RPMI8226 (cell line): ENCODE data around the gene TMED1.

Experiments used
- DNase-seq: peaks from one replicate; pipeline ENCODE4 v3.0.0-alpha.2; 2015

The TMED1 gene

GRCh38 chr19:10808937-10809649 lies 26.9 kb downstream of the TMED1 start:
- no peak for DNase-seq

GRCh38 chr19:10805758-10806247 lies 30.2 kb downstream of the TMED1 start:
- DNase-seq: no peak

GRCh38 chr19:10805065-10805757 lies 30.8 kb downstream of the TMED1 start:
- DNase-seq: no peak

GRCh38 chr19:10803252-10803651 lies 32.8 kb downstream of the TMED1 start:
- no peak for DNase-seq

- DNase-seq: no peak
Observed at GRCh38 chr19:10802479-10802878, 33.5 kb downstream of the TMED1 start.

GRCh38 chr19:10800488-10800887 lies 35.5 kb downstream of the TMED1 start:
- DNase-seq: no peak

- no peak for DNase-seq
Observed at GRCh38 chr19:10797541-10798256, 38.3 kb downstream of the TMED1 start.

GRCh38 chr19:10797078-10797477 lies 38.9 kb downstream of the TMED1 start:
- DNase-seq: no peak

- DNase-seq: no peak
Observed at GRCh38 chr19:10796653-10797052, 39.4 kb downstream of the TMED1 start.

- no peak for DNase-seq
Observed at GRCh38 chr19:10789866-10790265, 46.1 kb downstream of the TMED1 start.

- no peak for DNase-seq
Observed at GRCh38 chr19:10788146-10788545, 47.9 kb downstream of the TMED1 start.

- no peak for DNase-seq
Observed at GRCh38 chr19:10784257-10784656, 51.8 kb downstream of the TMED1 start.

GRCh38 chr19:10782795-10783194 lies 53.2 kb downstream of the TMED1 start:
- no peak for DNase-seq
